Measurements from ENCODE around the gene ATP6V0A1.

GRCh38 chr17:42568341-42569111 lies 109.8 kb downstream of the ATP6V0A1 start:
- TF ChIP-seq CTCF (conservative IDR thresholded peaks at IDR 0.05; ENCODE audit: low read depth in 2 of 2) (no peak), POLR2AphosphoS5 (IDR thresholded peaks at IDR 0.05; ENCODE audit: low read depth) (no peak), ZNF114 (CRISPR knock-in tag; IDR thresholded peaks at IDR 0.05) (no peak), REST (IDR thresholded peaks at IDR 0.05; ENCODE audit: unreplicated experiment) (no peak), EZH2 (IDR thresholded peaks at IDR 0.05; ENCODE audit: low read depth, unreplicated experiment) (no peak), ETS1 (IDR thresholded peaks at IDR 0.05) (no peak), STAT1 (IDR thresholded peaks at IDR 0.05; ENCODE audit: unreplicated experiment) (no peak), EZH2phosphoT487 (IDR thresholded peaks at IDR 0.05; ENCODE audit: unreplicated experiment) (no peak), NANOG (IDR thresholded peaks at IDR 0.05; ENCODE audit: borderline replicate concordance) (no peak), JUNB (IDR thresholded peaks at IDR 0.05; ENCODE audit: unreplicated experiment) (no peak)

Measured in GM23338 (cell line).